Measurements from ENCODE around the gene PTGER4.
A peak's percentile ranks its signal among the peaks of the same experiment; 100 is the strongest.

The PTGER4 gene

GRCh38 chr5:40669606-40670390 lies 9.9 kb upstream of the PTGER4 start:
- DNase-seq (ENCODE audit: low read depth) = no peak

GRCh38 chr5:40672425-40672824 lies 7.3 kb upstream of the PTGER4 start:
- DNase-seq (ENCODE audit: low read depth) = no peak

- DNase-seq (ENCODE audit: low read depth) = no peak
These were observed 5.0 kb upstream of the PTGER4 start for GRCh38 chr5:40674661-40675235.

- DNase-seq (ENCODE audit: low read depth) = no peak
These were observed 4.2 kb upstream of the PTGER4 start for GRCh38 chr5:40675396-40676133.

GRCh38 chr5:40676613-40677343 lies 2.9 kb upstream of the PTGER4 start:
- peak; percentile 78 for DNase-seq (ENCODE audit: low read depth)

GRCh38 chr5:40677456-40677855 lies 2.3 kb upstream of the PTGER4 start:
- peak; percentile 41 for DNase-seq (ENCODE audit: low read depth)

GRCh38 chr5:40678026-40678425 lies 1.7 kb upstream of the PTGER4 start:
- no peak for DNase-seq (ENCODE audit: low read depth)

GRCh38 chr5:40678460-40679147 lies 1.1 kb upstream of the PTGER4 start:
- peak; percentile 17 for DNase-seq (ENCODE audit: low read depth)

GRCh38 chr5:40679148-40679912 lies 385 bp upstream of the PTGER4 start:
- DNase-seq (ENCODE audit: low read depth) = peak; percentile 93

- peak; percentile 29 for DNase-seq (ENCODE audit: low read depth)
These were observed 1.1 kb downstream of the PTGER4 start for GRCh38 chr5:40680741-40681362.

GRCh38 chr5:40681363-40682153 lies 1.8 kb downstream of the PTGER4 start:
- DNase-seq (ENCODE audit: low read depth) = peak; percentile 16

- DNase-seq (ENCODE audit: low read depth) = peak; percentile 63
These were observed 2.7 kb downstream of the PTGER4 start for GRCh38 chr5:40682154-40683017.

GRCh38 chr5:40683305-40683704 lies 3.6 kb downstream of the PTGER4 start:
- no peak for DNase-seq (ENCODE audit: low read depth)

- DNase-seq (ENCODE audit: low read depth) = no peak
These were observed 5.5 kb downstream of the PTGER4 start for GRCh38 chr5:40685193-40685592.

GRCh38 chr5:40685976-40686486 lies 6.3 kb downstream of the PTGER4 start:
- DNase-seq (ENCODE audit: low read depth) = no peak

- DNase-seq (ENCODE audit: low read depth) = peak; percentile 35
These were observed 7.6 kb downstream of the PTGER4 start for GRCh38 chr5:40687321-40687720.

GRCh38 chr5:40688127-40688761 lies 8.5 kb downstream of the PTGER4 start:
- peak; percentile 82 for DNase-seq (ENCODE audit: low read depth)

GRCh38 chr5:40688996-40689395 lies 9.3 kb downstream of the PTGER4 start:
- DNase-seq (ENCODE audit: low read depth) = no peak
